SU-DHL-6 (cell line): ENCODE data around the gene FNTB.

Source experiments
- CTCF ChIP-seq: fragments of 200-600 bp; sonication (generic); IDR thresholded peaks from one replicate; pipeline ENCODE4 v1.5.1; 2017; ENCODE audit warnings: antibody characterized with exemption, mild to moderate bottlenecking, low read length, moderate library complexity; ENCODE audit not compliant: insufficient read depth, poor library complexity, severe bottlenecking
- EZH2phosphoT487 ChIP-seq: fragments of 200-600 bp; sonication (generic), shearing (Covaris generic); conservative IDR thresholded peaks from 2 replicates; pipeline ENCODE4 v1.6.1; 2018; ENCODE audit warnings: mild to moderate bottlenecking, antibody characterized with exemption, low read length, moderate library complexity, mixed read lengths

GRCh38 chr14:65106316-65106715 is 119.6 kb downstream of the FNTB start:
- TF ChIP-seq CTCF (no peak), EZH2phosphoT487 (no peak)
